Astrocyte of the spinal cord (primary cell): ENCODE data around the gene CKAP2L.
"Not testable (repeated sequence)": the region's sequence is repeated elsewhere in the genome, so short reads cannot be mapped to it uniquely, and the experiment has no call there.

Experiments
- DNase-seq: peaks from one replicate; pipeline ENCODE4 v3.0.0; 2011; ENCODE audit warnings: low read depth, low spot score
- H3K4me3 ChIP-seq: 2 replicates; pipeline ENCODE4 v1.5.1; 2011; ENCODE audit warnings: low read depth, mild to moderate bottlenecking, low read length, moderate library complexity
- CTCF ChIP-seq: IDR thresholded peaks from 2 replicates; pipeline ENCODE4 v1.5.1; 2012; ENCODE audit warnings: low read depth, mild to moderate bottlenecking, low read length, inconsistent platforms
- in situ Hi-C: cut with HindIII; loops from 2 replicates; pipeline ENCODE4 v1.10.0; 2017; ENCODE audit warnings: low sequenced_read_pairs

The CKAP2L gene

GRCh38 chr2:112712903-112713584 lies 51.4 kb downstream of the CKAP2L start:
- no peak for TF ChIP-seq CTCF
- in situ Hi-C loops = no loop called here
- DNase-seq = peak; percentile 60
- H3K4me3 ChIP-seq = no peak overlapping the region

- no peak for TF ChIP-seq CTCF
- DNase-seq = no peak
- in situ Hi-C loops = no loop called here
- no peak overlapping the region for H3K4me3 ChIP-seq
These were observed 51.9 kb downstream of the CKAP2L start for GRCh38 chr2:112712465-112712864.

GRCh38 chr2:112710956-112711750 lies 53.3 kb downstream of the CKAP2L start:
- no peak for DNase-seq
- in situ Hi-C loops = no loop called here
- TF ChIP-seq CTCF = no peak
- no peak overlapping the region for H3K4me3 ChIP-seq

GRCh38 chr2:112709703-112710102 lies 54.7 kb downstream of the CKAP2L start:
- DNase-seq = no peak
- H3K4me3 ChIP-seq = no peak overlapping the region
- in situ Hi-C loops = no loop called here
- no peak for TF ChIP-seq CTCF

GRCh38 chr2:112708968-112709367 lies 55.4 kb downstream of the CKAP2L start:
- TF ChIP-seq CTCF = no peak
- in situ Hi-C loops = no loop called here
- no peak for DNase-seq
- H3K4me3 ChIP-seq = no peak overlapping the region

- DNase-seq, H3K4me3 ChIP-seq, in situ Hi-C loops: not testable (repeated sequence)
These were observed 57.5 kb downstream of the CKAP2L start for GRCh38 chr2:112706947-112707346.

- in situ Hi-C loops = no loop called here
- peak; percentile 66 for DNase-seq
- no peak for TF ChIP-seq CTCF
- H3K4me3 ChIP-seq = no peak overlapping the region
These were observed 58.2 kb downstream of the CKAP2L start for GRCh38 chr2:112706170-112706664.
